Neural cell (in vitro differentiated cells): ENCODE measurements around the gene ANP32A.

Experiments
- EP300 ChIP-seq: fragments of 450-650 bp; conservative IDR thresholded peaks from 2 replicates; pipeline ENCODE4 v1.6.1; 2014; ENCODE audit warnings: antibody characterized with exemption, mild to moderate bottlenecking, moderate library complexity; ENCODE audit not compliant: poor library complexity, severe bottlenecking
- EZH2 ChIP-seq: fragments of 200-600, 300-800 bp; shearing (Covaris generic), sonication (generic); IDR thresholded peaks from 2 replicates; pipeline ENCODE4 v1.6.1; 2014; ENCODE audit warnings: antibody characterized with exemption, low read length, borderline replicate concordance, mild to moderate bottlenecking; ENCODE audit not compliant: insufficient read depth, poor library complexity, severe bottlenecking
- MXI1 ChIP-seq: fragments of 450-650 bp; conservative IDR thresholded peaks from 2 replicates; pipeline ENCODE4 v1.6.1; 2014; ENCODE audit warnings: antibody characterized with exemption, mild to moderate bottlenecking; ENCODE audit not compliant: poor library complexity, severe bottlenecking
- RAD21 ChIP-seq: fragments of 450-650 bp; conservative IDR thresholded peaks from 2 replicates; pipeline ENCODE4 v1.6.1; 2014; ENCODE audit warnings: antibody characterized with exemption, mild to moderate bottlenecking, moderate library complexity
- TAF1 ChIP-seq: IDR thresholded peaks from 2 replicates; pipeline ENCODE4 v1.6.1; 2012; ENCODE audit warnings: low read depth
- TF ChIP-seq, protein P1 (sequence below): fragments of 450-650 bp; IDR thresholded peaks from 2 replicates; pipeline ENCODE4 v1.5.1; 2014; ENCODE audit warnings: antibody characterized with exemption, mild to moderate bottlenecking, moderate library complexity; ENCODE audit not compliant: poor library complexity, severe bottlenecking
- TF ChIP-seq, protein P2 (sequence below): IDR thresholded peaks from 2 replicates; pipeline ENCODE4 v1.6.1; 2012; ENCODE audit warnings: borderline replicate concordance

DNA sequence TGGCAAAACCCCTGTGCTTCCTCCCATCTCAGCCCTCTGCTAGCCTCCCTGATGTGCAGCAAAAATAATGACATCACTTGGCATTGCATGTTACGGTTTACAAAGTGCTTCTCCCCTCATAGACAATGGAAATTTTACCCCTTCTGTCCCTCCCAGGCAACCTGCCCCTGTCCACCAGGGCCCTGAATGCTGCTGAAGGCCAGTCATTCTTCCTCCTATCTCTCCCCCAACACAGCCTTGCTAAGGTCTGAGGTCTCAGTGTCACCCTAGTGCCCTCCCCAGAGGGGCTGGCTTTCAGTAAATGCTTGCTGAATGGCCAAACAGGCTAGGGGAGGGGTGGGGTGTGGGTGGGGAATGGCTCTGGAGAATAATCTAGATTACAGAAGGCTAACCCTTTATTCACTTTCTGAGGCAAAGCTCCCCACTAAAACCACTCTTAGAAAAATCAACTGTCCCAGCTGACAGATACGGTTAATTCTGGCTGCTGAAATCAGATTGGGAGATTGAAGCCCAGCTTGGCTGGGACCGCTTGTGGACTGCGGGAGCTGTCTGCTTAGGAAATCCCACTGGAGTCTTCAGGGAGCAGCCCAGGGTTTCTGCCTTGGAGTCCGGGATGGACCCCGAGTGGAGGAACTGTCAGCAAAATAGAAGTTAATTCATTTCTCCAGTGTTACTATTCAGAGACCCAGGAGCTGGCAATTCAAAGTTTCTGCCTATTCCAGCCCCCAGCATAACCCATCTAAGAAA, 22.9 kb downstream of the ANP32A start:
- no peak for TF ChIP-seq EP300
- no peak for TF ChIP-seq EZH2
- no peak for TF ChIP-seq TAF1
- no peak for TF ChIP-seq MXI1
- TF ChIP-seq RAD21 = no peak
- TF ChIP-seq, protein P1, sequence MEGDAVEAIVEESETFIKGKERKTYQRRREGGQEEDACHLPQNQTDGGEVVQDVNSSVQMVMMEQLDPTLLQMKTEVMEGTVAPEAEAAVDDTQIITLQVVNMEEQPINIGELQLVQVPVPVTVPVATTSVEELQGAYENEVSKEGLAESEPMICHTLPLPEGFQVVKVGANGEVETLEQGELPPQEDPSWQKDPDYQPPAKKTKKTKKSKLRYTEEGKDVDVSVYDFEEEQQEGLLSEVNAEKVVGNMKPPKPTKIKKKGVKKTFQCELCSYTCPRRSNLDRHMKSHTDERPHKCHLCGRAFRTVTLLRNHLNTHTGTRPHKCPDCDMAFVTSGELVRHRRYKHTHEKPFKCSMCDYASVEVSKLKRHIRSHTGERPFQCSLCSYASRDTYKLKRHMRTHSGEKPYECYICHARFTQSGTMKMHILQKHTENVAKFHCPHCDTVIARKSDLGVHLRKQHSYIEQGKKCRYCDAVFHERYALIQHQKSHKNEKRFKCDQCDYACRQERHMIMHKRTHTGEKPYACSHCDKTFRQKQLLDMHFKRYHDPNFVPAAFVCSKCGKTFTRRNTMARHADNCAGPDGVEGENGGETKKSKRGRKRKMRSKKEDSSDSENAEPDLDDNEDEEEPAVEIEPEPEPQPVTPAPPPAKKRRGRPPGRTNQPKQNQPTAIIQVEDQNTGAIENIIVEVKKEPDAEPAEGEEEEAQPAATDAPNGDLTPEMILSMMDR = no peak
- TF ChIP-seq, protein P2, sequence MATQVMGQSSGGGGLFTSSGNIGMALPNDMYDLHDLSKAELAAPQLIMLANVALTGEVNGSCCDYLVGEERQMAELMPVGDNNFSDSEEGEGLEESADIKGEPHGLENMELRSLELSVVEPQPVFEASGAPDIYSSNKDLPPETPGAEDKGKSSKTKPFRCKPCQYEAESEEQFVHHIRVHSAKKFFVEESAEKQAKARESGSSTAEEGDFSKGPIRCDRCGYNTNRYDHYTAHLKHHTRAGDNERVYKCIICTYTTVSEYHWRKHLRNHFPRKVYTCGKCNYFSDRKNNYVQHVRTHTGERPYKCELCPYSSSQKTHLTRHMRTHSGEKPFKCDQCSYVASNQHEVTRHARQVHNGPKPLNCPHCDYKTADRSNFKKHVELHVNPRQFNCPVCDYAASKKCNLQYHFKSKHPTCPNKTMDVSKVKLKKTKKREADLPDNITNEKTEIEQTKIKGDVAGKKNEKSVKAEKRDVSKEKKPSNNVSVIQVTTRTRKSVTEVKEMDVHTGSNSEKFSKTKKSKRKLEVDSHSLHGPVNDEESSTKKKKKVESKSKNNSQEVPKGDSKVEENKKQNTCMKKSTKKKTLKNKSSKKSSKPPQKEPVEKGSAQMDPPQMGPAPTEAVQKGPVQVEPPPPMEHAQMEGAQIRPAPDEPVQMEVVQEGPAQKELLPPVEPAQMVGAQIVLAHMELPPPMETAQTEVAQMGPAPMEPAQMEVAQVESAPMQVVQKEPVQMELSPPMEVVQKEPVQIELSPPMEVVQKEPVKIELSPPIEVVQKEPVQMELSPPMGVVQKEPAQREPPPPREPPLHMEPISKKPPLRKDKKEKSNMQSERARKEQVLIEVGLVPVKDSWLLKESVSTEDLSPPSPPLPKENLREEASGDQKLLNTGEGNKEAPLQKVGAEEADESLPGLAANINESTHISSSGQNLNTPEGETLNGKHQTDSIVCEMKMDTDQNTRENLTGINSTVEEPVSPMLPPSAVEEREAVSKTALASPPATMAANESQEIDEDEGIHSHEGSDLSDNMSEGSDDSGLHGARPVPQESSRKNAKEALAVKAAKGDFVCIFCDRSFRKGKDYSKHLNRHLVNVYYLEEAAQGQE = no peak
